ENCODE results near the gene EYA3.

Gene EYA3

GRCh38 chr1:28058168-28058567 is 30.2 kb downstream of the EYA3 start:
- peak overlapping the region; percentile 17; the same call in 1 of the 2 replicates for H3K27ac ChIP-seq

GRCh38 chr1:28056129-28056925 is 32.1 kb downstream of the EYA3 start:
- no peak overlapping the region for H3K27ac ChIP-seq
- no peak for TF ChIP-seq ZFX (IDR thresholded peaks at IDR 0.05; ENCODE audit: borderline replicate concordance)
- TF ChIP-seq CTCF (IDR thresholded peaks at IDR 0.05), result no peak

More at GRCh38 chr1:28058168-28058567, 30.2 kb downstream of the EYA3 start:
- TF ChIP-seq ZFX (IDR thresholded peaks at IDR 0.05; ENCODE audit: borderline replicate concordance) (no peak), CTCF (IDR thresholded peaks at IDR 0.05) (no peak)

GRCh38 chr1:28050776-28051175 is 37.6 kb downstream of the EYA3 start:
- no peak for TF ChIP-seq CTCF (IDR thresholded peaks at IDR 0.05)
- TF ChIP-seq ZFX (IDR thresholded peaks at IDR 0.05; ENCODE audit: borderline replicate concordance), result no peak
- no peak overlapping the region for H3K27ac ChIP-seq

GRCh38 chr1:28046716-28047115 is 41.7 kb downstream of the EYA3 start:
- TF ChIP-seq ZFX (IDR thresholded peaks at IDR 0.05; ENCODE audit: borderline replicate concordance), result no peak
- TF ChIP-seq CTCF (IDR thresholded peaks at IDR 0.05), result no peak
- no peak overlapping the region for H3K27ac ChIP-seq

GRCh38 chr1:28045777-28046176 is 42.6 kb downstream of the EYA3 start:
- TF ChIP-seq ZFX (IDR thresholded peaks at IDR 0.05; ENCODE audit: borderline replicate concordance) (no peak), CTCF (IDR thresholded peaks at IDR 0.05) (no peak)
- H3K27ac ChIP-seq, result no peak overlapping the region

GRCh38 chr1:28044399-28044798 is 44.0 kb downstream of the EYA3 start:
- TF ChIP-seq ZFX (IDR thresholded peaks at IDR 0.05; ENCODE audit: borderline replicate concordance) (no peak), CTCF (IDR thresholded peaks at IDR 0.05) (no peak)
- H3K27ac ChIP-seq, result no peak overlapping the region

GRCh38 chr1:28039341-28039740 is 49.1 kb downstream of the EYA3 start:
- H3K27ac ChIP-seq, result no peak overlapping the region
- TF ChIP-seq CTCF (IDR thresholded peaks at IDR 0.05) (no peak), ZFX (IDR thresholded peaks at IDR 0.05; ENCODE audit: borderline replicate concordance) (no peak)

All from 22Rv1 (cell line).